Measurements from ENCODE around the gene NEK11. TPM values are rescaled to one million over a fixed set of nuclear protein-coding genes. Genes with fewer than 3 reads are reported as not detected.

Gene NEK11
- total RNA-seq, 4 donors from 2014 or later: 4.7 to 11.2 (median 7.0) TPM

- TF ChIP-seq CTCF (IDR thresholded peaks at IDR 0.05; ENCODE audit: low read depth): no peak
Measured at GRCh38 chr3:131323014-131323413, 296.3 kb downstream of the NEK11 start.

GRCh38 chr3:131323792-131324191, 297.1 kb downstream of the NEK11 start:
- TF ChIP-seq CTCF (IDR thresholded peaks at IDR 0.05; ENCODE audit: low read depth): no peak

GRCh38 chr3:131324923-131325322, 298.2 kb downstream of the NEK11 start:
- TF ChIP-seq CTCF (IDR thresholded peaks at IDR 0.05; ENCODE audit: low read depth): no peak

GRCh38 chr3:131326307-131326706, 299.6 kb downstream of the NEK11 start:
- TF ChIP-seq CTCF (IDR thresholded peaks at IDR 0.05; ENCODE audit: low read depth): no peak

GRCh38 chr3:131328721-131329120, 302.0 kb downstream of the NEK11 start:
- TF ChIP-seq CTCF (IDR thresholded peaks at IDR 0.05; ENCODE audit: low read depth): no peak

- no peak for TF ChIP-seq CTCF (IDR thresholded peaks at IDR 0.05; ENCODE audit: low read depth)
Measured at GRCh38 chr3:131329774-131330173, 303.1 kb downstream of the NEK11 start.

- TF ChIP-seq CTCF (IDR thresholded peaks at IDR 0.05; ENCODE audit: low read depth): no peak
Measured at GRCh38 chr3:131338948-131339640, 312.4 kb downstream of the NEK11 start.

Measured in subcutaneous adipose tissue (tissue), 4 donors.